ENCODE data around the gene CAMKMT.
"Not testable (repeated sequence)": the region's sequence is repeated elsewhere in the genome, so short reads cannot be mapped to it uniquely, and the experiment has no call there.

CAMKMT gene

DNA sequence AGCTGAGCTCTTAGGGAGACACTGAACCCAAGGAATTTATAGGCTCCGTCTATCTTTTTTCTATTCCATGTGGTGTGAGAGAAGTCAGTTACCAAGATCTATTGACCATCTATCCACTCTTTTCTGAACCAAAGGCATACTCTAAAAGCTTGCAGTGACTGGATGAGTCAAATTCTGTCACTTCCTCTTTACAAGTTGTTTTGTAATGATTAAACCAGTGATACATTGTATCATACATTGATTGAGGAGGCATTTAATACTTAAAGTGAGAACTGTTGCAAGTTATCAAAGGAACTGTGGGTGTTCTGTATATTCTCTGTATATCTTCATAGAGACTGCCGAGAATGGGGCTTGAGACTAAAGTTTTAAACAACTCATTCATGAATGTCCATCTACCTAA is 188.8 kb downstream of the CAMKMT start:
- DNase-seq (ENCODE audit: low read depth): peak; percentile 72

DNA sequence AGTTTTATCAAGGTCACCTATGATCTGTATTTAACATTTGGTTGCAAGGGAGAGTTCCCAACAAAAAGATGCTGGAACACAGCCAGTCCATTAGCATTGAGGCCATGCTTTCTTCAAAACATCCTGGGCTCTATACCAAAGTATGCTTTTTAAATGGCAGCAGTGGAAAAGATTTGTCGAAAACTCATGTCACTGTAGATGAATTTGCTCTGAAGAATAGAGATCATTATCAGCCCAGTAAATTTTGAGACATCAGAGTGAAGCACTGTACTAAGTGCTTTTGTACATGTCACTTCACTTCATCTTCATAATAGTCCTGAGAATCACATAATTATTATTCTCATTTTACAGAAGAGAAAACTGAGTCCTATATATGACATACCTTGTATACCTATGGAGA is 189.8 kb downstream of the CAMKMT start:
- DNase-seq (ENCODE audit: low read depth): no peak

DNA sequence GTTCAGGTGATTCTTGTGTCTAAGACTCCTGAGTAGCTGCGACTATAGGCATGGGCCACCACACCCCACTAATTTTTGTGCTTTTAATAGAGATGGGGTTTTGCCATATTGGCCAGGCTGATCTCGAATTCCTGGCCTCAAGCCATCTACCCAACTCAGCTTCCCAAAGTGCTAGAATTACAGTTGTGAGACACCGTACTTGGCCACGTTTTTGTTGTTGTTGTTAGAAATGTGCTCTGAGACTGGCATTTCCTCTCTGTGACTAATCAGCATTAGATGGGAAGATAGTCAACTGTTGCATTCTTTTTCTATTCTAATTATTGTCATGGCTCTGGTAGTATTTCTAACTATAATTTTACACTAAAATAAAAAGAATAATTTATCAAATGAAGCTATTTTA is 191.7 kb downstream of the CAMKMT start:
- peak; percentile 85 for DNase-seq (ENCODE audit: low read depth)

DNA sequence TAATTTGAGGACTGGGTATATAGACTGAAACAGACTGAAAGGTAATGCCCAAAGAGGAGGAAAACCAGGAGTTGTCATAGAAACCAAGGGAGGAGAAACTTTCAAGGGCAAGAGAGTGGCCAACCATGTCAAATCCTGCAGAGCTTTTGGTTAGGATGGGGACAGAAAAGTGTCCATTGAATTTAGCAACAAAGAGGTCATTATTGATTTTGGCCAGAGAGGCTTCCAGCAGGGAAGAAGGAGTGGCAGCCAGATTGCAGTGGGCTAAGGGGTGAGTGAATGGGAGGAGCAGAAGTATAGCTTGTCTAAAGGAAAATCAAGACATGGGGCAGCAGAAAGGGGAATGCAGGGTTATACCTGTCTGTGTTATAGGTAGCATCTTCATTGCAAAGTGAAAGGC is 194.0 kb downstream of the CAMKMT start:
- DNase-seq (ENCODE audit: low read depth): no peak

DNA sequence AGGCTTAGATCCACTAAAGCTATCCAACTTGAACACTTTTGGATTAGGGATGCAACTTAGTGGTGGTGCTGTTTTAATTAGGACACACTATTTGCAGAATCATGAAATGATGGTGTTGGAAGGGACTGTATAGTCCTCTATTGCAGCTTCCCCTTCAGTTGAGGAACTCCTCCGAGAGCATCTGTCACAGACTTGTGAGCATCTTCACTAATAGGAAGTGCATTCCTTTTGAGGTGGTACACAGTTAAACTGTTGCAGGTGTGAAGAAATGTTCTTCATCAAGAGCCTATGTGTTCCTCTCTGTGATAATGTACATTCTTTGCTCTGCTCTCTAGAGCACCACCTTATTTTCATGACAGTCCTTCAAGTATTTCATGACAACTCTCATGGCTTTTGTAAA is 197.4 kb downstream of the CAMKMT start:
- no peak for DNase-seq (ENCODE audit: low read depth)

DNA sequence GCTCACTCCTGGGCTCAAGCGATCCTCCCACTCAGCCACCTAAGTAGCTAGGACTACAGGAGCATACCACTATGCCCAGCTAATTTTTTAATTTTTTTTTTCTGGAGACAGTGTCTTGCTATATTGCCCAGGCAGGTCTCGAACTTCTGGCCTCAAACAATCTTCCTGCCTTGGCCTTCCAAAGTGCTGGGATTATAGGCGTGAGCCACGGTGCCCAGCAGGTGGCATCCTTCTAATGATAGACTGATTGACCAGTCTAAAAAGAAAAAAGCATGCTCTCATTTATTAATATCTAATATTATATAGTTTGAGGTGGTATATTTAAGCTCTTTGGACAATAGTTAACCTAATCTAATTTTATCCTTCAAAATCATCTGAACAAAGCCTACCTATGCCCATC is 198.6 kb downstream of the CAMKMT start:
- DNase-seq (ENCODE audit: low read depth): peak; percentile 24

DNA sequence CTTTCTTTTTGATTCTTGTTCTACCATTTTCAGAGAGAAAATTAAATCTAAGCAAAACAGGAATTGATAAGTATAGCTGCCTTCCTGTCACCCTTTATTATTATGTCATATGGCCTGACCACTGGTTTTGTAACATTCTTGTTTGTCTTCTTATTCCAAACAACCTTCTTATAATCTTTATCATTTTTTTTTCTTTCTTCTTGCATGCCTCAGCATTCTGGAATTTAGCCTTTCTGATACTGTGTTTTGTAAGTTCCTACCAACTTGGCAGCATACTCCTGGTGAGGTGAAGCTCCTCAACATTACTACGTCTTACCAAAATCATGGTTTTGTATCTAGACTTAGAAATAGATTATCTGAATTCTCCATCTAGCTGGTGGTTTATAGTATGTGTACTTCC is 199.2 kb downstream of the CAMKMT start:
- DNase-seq (ENCODE audit: low read depth): no peak

DNA sequence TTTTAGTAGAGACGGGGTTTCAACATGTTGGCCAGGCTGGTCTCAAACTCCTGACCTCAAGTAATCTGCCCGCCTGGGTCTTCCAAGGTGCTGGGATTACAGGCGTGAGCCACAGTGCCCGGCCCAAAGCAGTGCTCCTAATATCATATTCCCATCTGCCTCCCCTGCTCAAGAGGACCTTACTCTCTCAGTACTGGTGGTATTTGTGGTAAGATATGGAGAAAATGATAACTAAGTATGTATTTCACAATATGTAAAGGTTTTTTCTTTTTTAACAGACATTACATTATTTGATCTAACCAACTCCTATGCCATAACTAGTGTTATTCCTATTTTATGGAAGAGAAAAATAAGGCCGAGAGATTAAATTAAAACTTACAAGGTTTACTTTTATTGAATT is 201.0 kb downstream of the CAMKMT start:
- DNase-seq (ENCODE audit: low read depth): no peak

DNA sequence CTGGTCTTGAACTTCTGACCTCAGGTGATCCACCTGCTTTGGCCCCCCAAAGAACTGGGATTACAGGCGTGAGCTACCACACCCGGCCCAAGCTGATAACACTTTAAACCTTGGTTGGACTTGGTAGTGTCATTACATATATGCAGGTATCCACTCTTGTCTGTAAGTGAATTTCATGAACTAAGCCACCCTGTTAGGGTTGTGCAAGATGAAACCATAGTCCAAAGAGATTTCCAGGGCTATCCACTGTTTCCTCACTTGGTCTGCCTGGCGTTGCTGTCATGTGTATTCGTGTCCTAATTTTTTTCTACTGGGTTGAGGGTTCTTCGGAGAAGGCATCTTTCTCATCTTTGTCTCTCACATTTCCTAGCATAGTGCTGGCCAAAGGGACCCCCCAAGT is 203.0 kb downstream of the CAMKMT start:
- no peak for DNase-seq (ENCODE audit: low read depth)

DNA sequence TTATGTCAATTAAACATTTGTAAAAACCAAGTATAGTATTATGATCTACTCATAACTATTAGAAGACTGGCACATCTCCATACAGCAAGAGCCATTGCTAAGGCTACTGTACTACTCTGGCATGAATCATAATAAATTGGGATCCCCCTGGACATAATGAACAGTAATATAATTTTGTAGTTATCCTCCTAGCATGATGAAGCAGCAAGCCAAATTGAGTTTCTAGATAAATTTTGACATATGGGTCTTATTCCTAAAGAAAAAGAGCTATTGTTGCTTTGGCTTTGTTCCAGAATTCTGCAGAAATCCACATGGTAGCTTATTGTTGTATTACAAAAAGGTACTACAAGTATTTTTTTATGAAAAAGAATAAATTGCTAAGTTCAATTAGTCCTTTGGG is 204.3 kb downstream of the CAMKMT start:
- no peak for DNase-seq (ENCODE audit: low read depth)

DNA sequence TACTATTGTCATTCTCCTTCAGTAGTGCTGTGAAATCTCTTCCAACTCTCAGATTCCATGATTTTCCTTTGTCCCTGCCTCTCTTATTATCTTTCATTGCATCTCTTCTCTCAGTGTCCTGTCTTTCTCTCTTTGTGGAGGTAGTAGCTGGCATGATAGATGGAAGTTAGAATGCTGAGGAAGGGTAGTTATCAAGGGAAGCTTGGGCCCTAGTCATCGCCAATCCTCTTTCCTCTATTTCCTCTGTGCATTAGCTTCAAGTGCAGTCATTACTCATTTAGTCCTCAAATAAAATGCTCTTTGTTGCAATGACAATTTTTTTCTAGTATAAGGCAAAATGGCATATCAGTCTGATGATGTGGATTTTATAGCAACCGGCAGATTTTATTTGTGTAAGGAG is 207.7 kb downstream of the CAMKMT start:
- no peak for DNase-seq (ENCODE audit: low read depth)

DNA sequence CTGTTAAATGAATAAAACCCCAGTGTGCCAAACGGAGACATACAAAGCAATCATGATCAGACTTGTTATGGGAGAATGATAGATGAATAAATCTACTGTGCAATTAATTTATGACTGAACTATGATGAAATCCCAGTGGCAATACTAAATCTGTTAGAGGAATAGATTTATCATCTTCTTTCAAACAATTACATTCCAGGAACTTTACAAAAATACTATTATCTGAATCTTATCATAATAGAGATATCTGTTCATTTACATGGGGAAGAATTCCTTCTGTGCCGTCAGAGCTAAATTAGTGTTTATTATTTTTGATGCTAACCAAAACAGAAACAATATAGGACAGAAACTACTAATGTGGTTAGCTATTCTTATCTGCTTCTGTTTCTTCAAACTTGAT is 208.5 kb downstream of the CAMKMT start:
- DNase-seq (ENCODE audit: low read depth): no peak

DNA sequence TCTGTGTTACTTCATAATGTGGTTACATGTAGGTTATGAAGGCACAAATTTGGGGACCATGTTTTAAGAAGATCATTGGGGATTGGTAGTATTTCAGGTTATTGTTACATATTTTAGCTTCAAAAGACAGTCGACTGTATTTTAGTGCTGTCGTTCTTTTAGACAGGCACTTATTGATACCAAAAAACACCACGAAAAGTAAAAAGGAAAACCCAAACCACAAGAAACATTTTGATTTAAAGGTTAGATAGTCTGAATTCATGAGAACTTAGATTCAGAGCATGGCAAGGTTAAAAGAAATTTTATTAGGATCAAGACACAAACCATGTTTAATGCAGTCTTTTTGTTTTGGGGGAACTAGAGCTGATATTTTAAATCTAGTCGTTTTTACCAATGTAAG is 209.0 kb downstream of the CAMKMT start:
- no peak for DNase-seq (ENCODE audit: low read depth)

DNA sequence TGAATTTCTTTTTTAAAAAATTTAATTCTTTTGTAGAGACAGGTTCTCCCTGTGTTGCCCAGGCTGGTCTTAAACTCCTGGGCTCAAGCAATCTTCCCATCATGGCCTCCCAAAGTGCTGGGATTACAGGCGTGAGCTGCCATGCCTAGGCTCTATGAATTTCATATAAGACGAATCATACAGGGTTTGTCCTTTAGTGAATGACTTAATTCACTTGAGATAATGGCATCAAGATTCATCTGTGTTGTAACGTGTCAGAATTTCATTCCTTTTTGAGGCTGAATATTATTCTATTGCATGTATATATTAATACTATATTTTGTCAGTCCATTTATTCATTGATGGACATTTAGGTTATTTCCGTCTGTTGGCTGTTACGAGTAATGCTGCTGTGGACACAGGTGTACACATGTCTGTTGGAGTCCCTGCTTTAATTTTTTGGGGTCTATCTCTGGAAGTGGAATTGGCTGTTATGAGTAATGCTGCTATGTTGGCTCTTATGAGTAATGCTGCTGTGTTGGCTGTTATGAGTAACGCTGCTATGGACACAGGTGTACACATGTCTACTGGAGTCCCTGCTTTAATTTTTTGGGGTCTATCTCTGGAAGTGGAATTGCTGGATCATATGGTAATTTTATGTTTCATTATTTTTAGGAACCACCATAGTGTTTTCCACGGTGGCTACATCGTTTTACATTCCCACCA is 210.6 kb downstream of the CAMKMT start:
- DNase-seq (ENCODE audit: low read depth): peak; percentile 69

DNA sequence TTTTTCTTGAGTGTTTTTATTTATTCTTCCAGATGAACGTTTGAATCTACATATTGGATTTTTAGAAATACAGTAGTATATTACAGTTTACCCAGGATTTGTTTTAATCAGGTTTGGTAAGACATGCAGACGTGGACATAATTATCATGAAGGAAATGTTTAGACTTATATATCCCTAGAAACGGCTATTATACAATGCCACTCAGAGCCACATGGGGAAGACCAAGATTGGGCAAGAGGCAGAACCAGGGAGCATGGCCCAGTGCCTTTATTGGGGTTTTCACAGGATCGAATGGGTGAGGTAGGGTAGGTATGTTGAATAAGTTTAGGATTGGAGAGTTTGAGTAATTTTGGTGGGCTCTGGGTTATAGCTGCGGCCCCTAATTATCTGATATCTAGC is 212.2 kb downstream of the CAMKMT start:
- no peak for DNase-seq (ENCODE audit: low read depth)

DNA sequence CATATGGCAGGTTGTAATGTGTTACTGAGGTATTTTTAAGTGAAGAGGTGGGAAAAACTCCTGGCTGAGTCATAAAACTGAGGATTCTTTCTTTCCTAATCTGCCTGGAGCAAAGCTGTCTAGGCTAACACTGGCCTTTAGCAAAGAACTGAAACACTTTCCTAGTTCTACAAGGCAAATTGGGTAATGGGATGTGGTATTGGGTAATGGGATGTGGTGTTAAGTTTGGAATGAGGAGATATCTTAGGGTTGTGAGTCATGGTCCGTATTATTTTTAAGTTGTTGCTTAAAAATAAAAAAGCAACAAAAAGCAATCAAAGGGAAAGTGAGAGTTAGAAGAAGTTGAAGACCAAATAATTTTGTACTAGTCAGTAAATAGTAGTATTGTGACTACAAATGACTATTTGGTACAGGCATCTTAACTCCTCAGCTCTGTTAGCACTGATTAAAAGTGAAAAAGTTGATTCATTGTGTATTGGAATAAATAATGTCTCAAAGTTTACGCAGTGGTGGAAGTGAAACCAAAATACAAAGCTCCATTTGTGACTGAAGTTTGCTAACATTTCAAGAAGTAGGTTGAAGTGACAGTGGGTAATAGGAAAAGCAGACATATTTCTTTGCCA is 216.8 kb downstream of the CAMKMT start:
- peak; percentile 52 for DNase-seq (ENCODE audit: low read depth)

DNA sequence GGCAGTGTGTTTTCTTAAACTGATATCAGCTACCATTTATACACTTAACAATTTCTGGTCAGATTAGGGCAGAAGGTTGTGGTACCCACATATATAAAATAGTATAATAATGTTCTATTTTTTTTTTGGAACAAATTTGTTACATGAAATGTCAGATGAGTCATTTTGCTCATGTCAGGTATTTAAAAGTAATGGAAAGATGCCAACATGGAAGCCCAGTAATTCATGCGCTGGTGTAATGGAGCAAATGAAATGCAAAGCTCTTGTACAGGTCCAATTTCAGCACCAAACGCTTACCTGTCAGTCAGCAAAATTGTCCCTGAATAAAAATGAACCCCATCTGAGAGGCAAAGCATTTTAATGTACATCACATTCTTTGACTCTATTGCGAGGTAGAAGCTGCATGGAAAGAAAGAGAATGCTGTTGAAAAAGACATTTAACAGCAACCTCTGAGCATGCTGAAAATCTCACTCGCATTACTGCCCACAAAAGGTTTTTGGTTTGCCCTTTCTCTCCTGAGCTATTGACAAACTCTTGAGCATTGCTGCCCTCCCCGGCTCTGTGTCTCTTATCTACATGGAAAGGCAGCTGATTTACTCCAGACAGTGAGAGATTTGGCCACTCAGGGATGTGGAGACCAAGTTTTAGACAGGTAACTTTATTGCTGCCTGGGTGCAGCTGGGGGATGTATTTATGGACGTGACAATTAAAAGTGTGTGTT is 217.5 kb downstream of the CAMKMT start:
- peak; percentile 8 for DNase-seq (ENCODE audit: low read depth)

DNA sequence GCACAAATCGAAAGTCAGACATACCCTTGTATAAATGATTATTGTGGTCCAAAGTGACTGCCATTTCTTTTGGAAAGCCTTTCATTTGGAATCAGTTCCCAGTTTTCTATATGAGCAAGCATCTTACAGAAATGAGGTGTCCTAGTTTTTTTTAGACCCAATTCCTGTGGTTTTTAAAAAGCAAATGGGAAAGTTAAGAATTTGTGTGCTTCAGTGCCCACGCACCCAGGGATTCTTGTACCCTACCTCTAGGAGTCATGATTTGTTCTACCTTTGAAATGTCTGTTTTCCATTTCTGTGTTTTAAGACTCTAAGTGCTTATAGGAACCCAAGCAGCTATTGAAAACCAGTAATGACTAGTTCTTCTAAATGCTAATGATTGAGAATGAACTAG is 218.1 kb downstream of the CAMKMT start:
- DNase-seq (ENCODE audit: low read depth): no peak

DNA sequence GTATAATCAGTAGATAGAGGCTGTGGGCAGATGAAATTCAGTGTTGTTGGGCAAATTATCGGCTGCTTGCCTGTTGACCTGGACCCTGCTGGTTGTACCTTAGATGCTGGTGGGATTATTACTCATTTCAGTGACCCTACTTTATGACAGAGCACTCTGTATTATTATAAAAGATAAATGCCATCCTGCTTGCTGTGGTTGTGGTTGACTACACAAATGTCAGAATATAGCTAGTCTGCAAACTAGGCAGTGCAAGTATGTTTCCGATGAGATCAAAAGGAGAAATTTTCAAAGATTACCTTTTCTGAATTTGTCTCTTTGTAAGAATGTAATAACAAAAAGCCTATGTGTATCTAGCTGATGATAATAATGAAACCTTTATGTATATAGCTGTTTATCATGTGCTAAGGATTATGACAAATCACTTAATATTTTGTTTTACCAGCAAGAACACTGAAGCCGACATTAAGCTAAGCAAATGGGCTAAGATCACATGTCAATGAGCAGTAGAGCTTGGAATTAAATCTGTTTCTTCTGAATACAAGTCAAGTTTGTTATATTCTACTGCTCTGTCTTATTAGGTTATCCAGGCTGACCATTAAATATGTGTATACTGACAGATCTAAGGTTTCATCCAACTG is 219.2 kb downstream of the CAMKMT start:
- no peak for DNase-seq (ENCODE audit: low read depth)

DNA sequence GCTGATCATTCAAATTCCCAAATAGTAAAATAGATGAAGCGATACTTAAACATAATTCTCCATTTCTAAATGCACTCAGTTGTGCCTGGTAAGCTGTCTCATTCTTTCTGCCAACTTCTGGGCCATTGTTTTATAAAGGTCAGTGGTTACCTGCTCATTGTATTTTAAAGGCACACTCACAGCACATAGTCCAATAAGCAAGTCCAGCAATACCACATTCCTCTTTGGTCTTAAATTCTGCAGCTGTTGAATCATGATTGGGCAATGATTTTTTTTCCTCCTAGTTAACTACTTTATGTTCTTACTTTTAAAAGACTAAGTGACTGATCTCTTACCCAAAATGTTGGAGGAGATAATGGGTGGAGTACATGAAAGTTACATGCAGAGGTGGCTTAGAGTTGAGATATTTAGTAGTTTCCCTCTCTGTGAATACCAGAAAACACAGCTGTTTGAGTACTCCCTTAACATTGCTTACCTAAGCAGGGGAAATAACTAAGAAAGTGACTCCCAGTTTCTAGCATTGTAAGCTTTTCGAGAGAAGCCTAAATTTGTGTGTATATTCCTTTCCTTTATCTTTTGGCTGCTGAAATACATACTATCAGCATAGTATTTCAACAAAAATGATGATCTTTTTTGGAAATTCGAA is 220.7 kb downstream of the CAMKMT start:
- DNase-seq (ENCODE audit: low read depth): peak; percentile 7

DNA sequence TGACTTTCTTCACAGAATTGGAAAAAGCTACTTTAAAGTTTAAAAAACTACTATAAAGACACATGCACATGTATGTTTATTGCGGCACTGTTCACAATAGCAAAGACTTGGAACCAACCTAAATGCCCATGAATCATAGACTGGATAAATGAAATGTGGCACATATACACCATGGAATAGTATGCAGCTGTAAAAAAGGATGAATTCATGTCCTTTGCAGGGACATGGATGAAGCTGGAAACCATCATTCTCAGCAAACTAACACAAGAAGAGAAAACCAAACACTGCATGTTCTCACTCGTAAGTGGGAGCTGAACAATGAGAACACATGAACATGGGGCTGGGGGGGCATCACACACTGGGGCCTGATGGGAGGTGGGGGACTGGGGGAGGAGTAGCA is 233.9 kb downstream of the CAMKMT start:
- DNase-seq (ENCODE audit: low read depth): not testable (repeated sequence)

DNA sequence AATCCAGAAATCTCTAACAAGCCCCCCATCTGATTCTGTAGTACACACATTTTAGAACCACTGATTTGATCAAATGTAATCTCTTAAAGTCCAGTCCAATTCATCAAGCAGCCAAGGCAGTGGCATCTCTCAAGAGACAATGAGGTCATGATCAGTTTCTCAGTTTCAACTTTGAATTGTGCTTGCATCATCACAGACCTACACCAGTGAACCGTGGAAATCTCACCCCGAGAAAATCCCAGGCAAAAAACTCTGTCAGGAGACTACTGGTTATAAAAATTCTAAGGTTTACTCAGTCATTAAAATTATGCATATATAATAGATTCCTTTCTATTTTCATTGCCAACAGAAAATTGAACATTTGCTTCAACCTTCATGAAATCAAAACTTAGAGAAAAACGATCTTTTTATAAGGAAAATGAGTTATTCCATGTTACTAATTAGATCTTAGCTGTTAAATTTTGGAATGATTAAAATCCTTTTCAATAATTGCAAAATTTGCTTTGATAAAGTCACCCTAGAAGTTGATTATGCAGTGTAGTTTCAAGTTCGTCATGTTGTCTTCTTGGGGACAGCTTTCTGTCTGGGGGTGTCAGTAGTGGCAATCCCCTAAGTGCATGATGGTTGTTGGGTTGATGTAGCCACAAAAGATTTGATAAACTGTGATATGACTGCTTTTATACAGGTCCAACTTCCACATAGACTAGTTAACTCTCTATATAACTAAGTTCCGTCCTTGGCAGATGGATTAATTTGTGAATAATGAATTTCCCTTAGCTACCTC is 235.0 kb downstream of the CAMKMT start:
- no peak for DNase-seq (ENCODE audit: low read depth)

Measured in ELR (cell line).